ENCODE measurements around the gene MYPN.

DNA sequence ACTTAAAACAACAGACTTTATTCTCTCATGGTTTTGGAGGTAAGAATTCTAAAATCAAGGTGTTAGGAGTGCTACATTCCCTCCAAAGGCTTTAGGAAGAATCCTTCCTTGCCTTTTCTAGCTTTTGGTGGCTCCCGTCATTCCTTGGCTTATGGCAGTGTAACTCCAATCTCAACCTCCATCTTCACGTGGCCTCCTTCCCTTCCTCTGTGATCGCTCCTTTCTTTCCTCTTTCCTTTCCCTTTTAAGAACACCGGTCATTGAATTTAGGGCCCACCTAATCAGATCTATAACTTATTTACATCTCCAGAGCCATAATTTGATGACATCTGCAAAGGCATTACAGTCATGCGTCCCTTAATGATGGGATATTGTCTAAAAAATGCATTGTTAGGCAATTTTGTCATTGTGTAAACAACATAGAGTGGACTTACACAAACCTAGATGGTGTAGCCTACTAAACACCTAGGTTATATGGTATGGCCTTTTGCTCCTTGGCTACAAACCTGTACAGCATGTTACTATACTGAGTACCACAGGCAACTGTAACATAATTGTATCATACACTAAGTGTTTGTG is 28.3 kb upstream of the MYPN start:
- TF ChIP-seq, protein P1, sequence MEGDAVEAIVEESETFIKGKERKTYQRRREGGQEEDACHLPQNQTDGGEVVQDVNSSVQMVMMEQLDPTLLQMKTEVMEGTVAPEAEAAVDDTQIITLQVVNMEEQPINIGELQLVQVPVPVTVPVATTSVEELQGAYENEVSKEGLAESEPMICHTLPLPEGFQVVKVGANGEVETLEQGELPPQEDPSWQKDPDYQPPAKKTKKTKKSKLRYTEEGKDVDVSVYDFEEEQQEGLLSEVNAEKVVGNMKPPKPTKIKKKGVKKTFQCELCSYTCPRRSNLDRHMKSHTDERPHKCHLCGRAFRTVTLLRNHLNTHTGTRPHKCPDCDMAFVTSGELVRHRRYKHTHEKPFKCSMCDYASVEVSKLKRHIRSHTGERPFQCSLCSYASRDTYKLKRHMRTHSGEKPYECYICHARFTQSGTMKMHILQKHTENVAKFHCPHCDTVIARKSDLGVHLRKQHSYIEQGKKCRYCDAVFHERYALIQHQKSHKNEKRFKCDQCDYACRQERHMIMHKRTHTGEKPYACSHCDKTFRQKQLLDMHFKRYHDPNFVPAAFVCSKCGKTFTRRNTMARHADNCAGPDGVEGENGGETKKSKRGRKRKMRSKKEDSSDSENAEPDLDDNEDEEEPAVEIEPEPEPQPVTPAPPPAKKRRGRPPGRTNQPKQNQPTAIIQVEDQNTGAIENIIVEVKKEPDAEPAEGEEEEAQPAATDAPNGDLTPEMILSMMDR (IDR thresholded peaks at IDR 0.05 in 4 of 5, conservative IDR thresholded peaks at IDR 0.05 in 1 of 5) = no peak
- no peak for TF ChIP-seq POLR2A (IDR thresholded peaks at IDR 0.05)

Measured in gastrocnemius medialis (tissue), 4 donors.